Ishikawa (cell line): Measurements from ENCODE around the gene AGAP3.

Experiments
- EP300 ChIP-seq: IDR thresholded peaks from 2 replicates; pipeline ENCODE4 v1.6.1; 2012; ENCODE audit warnings: borderline replicate concordance
- RAD21 ChIP-seq: IDR thresholded peaks from 2 replicates; pipeline ENCODE4 v1.6.1; 2012; ENCODE audit warnings: low read depth

GRCh38 chr7:151074817-151075661 lies 11.2 kb upstream of the AGAP3 start:
- TF ChIP-seq RAD21 (no peak), EP300 (no peak)
